Measurements from ENCODE around the gene BAD.
"Not testable (repeated sequence)": the region's sequence is repeated elsewhere in the genome, so short reads cannot be mapped to it uniquely, and the experiment has no call there.

The BAD gene

DNA sequence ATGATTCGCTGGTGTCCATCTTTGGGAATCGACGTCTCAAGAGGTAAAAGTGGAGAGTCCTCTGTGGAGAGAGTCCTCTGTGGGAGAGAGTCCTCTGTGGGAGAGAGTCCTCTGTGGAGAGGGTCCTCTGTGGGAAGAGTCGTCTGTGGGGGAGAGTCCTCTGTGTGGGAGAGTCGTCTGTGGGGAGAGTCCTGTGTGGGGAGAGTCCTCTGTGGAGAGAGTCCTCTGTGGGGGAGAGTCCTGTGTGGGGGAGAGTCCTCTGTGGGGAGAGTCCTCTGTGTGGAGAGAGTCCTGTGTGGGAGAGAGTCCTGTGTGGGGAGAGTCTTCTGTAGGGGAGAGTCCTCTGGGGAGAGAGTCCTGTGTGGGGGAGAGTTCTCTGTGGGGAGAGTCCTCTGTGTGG, 36.6 kb upstream of the BAD start:
- peaks cover 31% of the 10 kb centered on the region for H3K36me3 ChIP-seq (ENCODE audit: control insufficient read depth, insufficient read depth, low read length)
- H3K9me3 ChIP-seq (ENCODE audit: control insufficient read depth, insufficient read depth, low read length), result no peaks in the 10 kb centered on the region
- H3K4me1 ChIP-seq (ENCODE audit: control insufficient read depth, insufficient read depth, low read length), result no peaks in the 10 kb centered on the region
- no peak overlapping the region for H3K9ac ChIP-seq (ENCODE audit: low read depth, low read length)
- no peaks in the 10 kb centered on the region for H3K27me3 ChIP-seq (ENCODE audit: control insufficient read depth, insufficient read depth, low read length)
- H3K4me3 ChIP-seq (ENCODE audit: low read depth, low read length), result no peak overlapping the region

DNA sequence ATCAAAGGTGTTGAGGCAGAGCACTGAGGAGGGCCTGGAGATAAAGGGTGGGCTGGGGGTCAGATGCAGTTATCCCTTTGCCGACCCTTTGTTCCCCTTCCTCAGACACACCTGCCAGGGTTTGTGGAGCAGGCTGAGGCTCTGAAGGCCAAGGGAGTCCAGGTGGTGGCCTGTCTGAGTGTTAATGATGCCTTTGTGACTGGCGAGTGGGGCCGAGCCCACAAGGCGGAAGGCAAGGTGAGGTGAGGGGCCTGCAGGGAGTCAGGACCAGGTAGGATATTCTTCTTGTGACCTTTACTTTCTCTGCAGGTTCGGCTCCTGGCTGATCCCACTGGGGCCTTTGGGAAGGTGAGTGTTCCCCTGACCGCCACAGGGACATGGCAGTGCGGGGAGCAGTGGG, 36.1 kb upstream of the BAD start:
- H3K9ac ChIP-seq (ENCODE audit: low read depth, low read length), result no peak overlapping the region
- no peaks in the 10 kb centered on the region for H3K4me1 ChIP-seq (ENCODE audit: control insufficient read depth, insufficient read depth, low read length)
- H3K36me3 ChIP-seq (ENCODE audit: control insufficient read depth, insufficient read depth, low read length), result peaks cover 31% of the 10 kb centered on the region
- no peaks in the 10 kb centered on the region for H3K27me3 ChIP-seq (ENCODE audit: control insufficient read depth, insufficient read depth, low read length)
- H3K4me3 ChIP-seq (ENCODE audit: low read depth, low read length), result no peak overlapping the region
- no peaks in the 10 kb centered on the region for H3K9me3 ChIP-seq (ENCODE audit: control insufficient read depth, insufficient read depth, low read length)

DNA sequence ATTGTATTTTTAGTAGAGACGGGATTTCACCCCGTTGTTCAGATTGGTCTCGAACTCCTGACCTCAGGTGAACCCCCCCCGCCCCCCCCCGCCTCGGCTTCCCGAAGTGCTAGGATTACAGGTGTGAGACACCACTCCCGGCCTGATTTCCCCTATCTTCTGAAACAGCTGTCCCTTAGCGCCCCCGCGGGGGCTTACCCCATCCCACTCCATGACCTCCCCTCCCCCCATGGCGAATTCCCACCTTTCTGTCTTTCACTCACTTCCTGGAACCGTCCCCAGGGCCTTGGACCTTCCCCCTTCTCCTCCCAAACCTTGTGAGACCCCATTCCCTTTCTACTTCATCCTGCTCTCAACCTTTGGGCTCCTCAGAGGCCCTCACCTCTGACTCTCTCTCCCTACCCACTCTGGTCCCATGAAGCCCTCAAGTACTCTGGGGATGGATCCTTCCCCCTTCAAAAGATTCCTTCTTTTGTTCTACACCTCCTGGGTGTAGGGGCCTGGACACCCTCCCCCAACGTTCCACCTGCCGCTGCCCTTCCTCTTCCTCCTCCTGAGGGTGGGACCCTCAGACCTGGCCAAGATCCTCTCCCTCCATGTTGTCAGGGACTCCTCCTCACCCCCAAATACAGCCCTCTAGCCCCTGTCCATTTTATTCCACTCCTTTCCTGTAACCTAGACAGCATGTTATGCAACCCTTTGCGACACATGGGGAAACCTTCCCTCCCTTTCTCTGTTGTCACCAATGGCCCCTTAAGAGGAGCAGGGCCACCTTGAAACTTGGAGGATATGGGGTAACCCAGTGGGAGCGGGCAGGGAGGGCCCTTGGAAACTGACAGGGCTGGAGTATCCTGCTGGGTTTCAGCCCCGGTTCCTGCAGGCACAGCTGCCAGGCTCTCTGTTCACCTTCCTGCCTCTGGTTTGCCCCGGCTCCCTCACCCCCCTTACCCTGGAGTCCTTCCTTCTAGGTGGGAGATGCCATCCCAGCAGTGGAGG, 34.6 kb upstream of the BAD start:
- Histone ChIP-seq H3K9ac (ENCODE audit: low read depth, low read length) (no peak overlapping the region), H3K36me3 (ENCODE audit: control insufficient read depth, insufficient read depth, low read length) (peaks cover 38% of the 10 kb centered on the region), H3K4me1 (ENCODE audit: control insufficient read depth, insufficient read depth, low read length) (no peaks in the 10 kb centered on the region), H3K27me3 (ENCODE audit: control insufficient read depth, insufficient read depth, low read length) (no peaks in the 10 kb centered on the region), H3K4me3 (ENCODE audit: low read depth, low read length) (peak overlapping the region; percentile 92), H3K9me3 (ENCODE audit: control insufficient read depth, insufficient read depth, low read length) (no peaks in the 10 kb centered on the region)

DNA sequence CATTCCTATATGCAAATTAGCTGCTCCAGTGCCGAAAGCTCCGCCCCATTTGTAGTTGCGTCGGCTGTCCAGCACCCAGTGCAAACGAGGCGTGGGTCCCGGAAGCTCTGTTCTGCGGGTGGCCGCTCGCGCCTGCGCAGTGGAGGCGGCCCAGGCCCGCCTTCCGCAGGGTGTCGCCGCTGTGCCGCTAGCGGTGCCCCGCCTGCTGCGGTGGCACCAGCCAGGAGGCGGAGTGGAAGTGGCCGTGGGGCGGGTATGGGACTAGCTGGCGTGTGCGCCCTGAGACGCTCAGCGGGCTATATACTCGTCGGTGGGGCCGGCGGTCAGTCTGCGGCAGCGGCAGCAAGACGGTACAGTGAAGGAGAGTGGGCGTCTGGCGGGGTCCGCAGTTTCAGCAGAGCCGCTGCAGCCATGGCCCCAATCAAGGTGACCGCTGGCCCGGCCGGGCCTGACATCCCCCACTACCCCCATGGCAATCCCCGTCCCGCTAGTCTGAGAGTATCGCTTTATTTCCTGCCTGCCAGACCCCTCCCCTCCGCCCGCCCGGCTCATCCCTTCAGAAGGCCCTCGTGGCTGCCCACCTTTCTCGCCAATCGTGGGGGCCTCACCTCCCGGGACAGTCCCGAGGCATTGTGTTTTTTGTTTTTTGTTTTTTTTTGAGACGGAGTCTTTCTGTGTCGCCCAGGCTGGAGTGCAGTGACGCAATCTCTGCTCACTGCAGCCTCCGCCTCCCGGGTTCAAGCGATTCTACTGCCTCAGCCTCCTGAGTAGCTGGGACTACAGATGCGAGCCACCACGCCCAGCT, 33.7 kb upstream of the BAD start, which contains the start of gene PRDX5:
PRDX5 (plus strand) TSS at position 161 of the 805 bp plus-strand sequence; CDS start at position 256, 95 bp downstream.
- H3K36me3 ChIP-seq (ENCODE audit: control insufficient read depth, insufficient read depth, low read length), result peaks cover 41% of the 10 kb centered on the region
- no peaks in the 10 kb centered on the region for H3K9me3 ChIP-seq (ENCODE audit: control insufficient read depth, insufficient read depth, low read length)
- H3K4me1 ChIP-seq (ENCODE audit: control insufficient read depth, insufficient read depth, low read length), result no peaks in the 10 kb centered on the region
- no peaks in the 10 kb centered on the region for H3K27me3 ChIP-seq (ENCODE audit: control insufficient read depth, insufficient read depth, low read length)
- peak within 1 kb of the TSS; percentile 87 for H3K9ac ChIP-seq (ENCODE audit: low read depth, low read length)
- peak within 1 kb of the TSS; percentile 92 for H3K4me3 ChIP-seq (ENCODE audit: low read depth, low read length)

DNA sequence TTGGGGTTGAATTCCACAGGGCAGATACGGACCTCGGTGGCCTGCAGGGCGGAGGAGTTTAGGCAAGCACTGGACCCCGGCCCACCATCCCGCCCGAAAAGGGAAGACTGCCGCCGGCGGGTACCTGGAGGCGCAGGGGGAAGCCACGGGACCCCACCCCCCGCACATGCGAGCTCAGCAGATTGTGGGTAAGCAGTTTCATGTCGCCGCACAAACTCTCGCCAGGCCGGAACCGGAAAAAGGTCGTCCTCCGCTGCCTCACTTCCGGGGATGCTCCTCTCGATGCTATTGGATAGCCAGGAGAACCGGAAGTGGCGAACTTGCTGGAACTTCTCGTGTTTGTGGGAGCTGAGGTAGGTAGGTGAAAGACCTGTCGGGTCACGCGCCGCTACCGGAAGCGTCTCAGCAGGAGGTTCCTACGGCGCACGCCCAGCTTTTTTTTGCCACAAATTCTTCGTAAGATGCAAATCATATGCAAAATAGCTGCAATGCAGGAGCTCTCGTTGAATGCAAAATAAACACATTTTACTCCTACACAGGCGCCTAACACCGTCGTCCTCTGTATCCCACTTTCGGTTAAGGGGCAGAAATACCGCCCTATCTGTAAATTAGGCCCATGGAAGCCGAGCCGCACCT, 33.0 kb upstream of the BAD start, which contains the start of gene TRMT112:
TRMT112 (minus strand) TSS at position 235 of the 636 bp plus-strand sequence; CDS start at position 202, 33 bp downstream.
- no peaks in the 10 kb centered on the region for H3K4me1 ChIP-seq (ENCODE audit: control insufficient read depth, insufficient read depth, low read length)

DNA sequence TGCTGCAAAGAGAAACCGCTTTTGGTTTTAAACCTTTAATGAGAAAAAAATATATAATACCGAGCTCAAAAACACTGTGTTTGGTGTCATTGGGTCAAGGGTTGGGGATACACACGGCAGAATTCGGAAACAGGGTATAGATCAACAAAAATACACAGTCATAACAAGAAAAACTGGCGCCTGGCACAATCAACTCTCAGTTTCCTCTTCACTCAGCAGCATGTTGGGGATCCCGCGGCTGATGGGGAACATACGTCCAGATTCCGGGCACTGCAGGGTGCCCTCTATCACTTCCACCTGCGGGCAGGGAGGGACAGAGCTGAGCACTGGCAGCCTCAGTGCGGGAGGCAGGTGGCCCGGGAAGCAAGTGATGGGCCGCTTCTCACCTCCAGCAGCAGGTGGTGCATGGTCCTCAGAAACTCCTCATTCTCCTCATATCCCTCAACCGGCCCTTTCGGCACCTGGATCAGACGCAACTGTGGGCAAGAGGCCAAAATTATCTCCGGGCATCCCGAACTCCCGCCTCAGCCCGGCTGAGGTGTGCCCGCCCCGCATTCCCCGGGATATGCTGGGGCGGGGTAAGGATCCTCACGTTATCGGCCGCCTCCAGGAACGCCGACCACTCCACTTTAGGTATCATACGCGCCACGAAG, 32.3 kb upstream of the BAD start:
- peak overlapping the region; percentile 87 for H3K9ac ChIP-seq (ENCODE audit: low read depth, low read length)
- no peaks in the 10 kb centered on the region for H3K4me1 ChIP-seq (ENCODE audit: control insufficient read depth, insufficient read depth, low read length)
- no peaks in the 10 kb centered on the region for H3K9me3 ChIP-seq (ENCODE audit: control insufficient read depth, insufficient read depth, low read length)
- H3K36me3 ChIP-seq (ENCODE audit: control insufficient read depth, insufficient read depth, low read length), result peaks cover 31% of the 10 kb centered on the region
- H3K27me3 ChIP-seq (ENCODE audit: control insufficient read depth, insufficient read depth, low read length), result no peaks in the 10 kb centered on the region
- H3K4me3 ChIP-seq (ENCODE audit: low read depth, low read length), result peak overlapping the region; percentile 92

More for the DNA sequence above, 33.0 kb upstream of the BAD start, which contains the start of gene TRMT112:
- peak within 1 kb of the TSS; percentile 92 for H3K4me3 ChIP-seq (ENCODE audit: low read depth, low read length)
- no peaks in the 10 kb centered on the region for H3K27me3 ChIP-seq (ENCODE audit: control insufficient read depth, insufficient read depth, low read length)
- H3K9me3 ChIP-seq (ENCODE audit: control insufficient read depth, insufficient read depth, low read length), result no peaks in the 10 kb centered on the region
- H3K36me3 ChIP-seq (ENCODE audit: control insufficient read depth, insufficient read depth, low read length), result peaks cover 36% of the 10 kb centered on the region
- H3K9ac ChIP-seq (ENCODE audit: low read depth, low read length), result peak within 1 kb of the TSS; percentile 87

DNA sequence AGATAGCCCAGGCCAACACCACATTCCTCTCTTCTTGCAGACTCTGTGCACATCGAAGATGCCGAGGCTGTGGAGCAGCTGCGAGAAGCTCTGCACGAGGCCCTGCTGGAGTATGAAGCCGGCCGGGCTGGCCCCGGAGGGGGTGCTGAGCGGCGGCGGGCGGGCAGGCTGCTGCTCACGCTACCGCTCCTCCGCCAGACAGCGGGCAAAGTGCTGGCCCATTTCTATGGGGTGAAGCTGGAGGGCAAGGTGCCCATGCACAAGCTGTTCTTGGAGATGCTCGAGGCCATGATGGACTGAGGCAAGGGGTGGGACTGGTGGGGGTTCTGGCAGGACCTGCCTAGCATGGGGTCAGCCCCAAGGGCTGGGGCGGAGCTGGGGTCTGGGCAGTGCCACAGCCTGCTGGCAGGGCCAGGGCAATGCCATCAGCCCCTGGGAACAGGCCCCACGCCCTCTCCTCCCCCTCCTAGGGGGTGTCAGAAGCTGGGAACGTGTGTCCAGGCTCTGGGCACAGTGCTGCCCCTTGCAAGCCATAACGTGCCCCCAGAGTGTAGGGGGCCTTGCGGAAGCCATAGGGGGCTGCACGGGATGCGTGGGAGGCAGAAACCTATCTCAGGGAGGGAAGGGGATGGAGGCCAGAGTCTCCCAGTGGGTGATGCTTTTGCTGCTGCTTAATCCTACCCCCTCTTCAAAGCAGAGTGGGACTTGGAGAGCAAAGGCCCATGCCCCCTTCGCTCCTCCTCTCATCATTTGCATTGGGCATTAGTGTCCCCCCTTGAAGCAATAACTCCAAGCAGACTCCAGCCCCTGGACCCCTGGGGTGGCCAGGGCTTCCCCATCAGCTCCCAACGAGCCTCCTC, 31.4 kb upstream of the BAD start:
- H3K4me3 ChIP-seq (ENCODE audit: low read depth, low read length), result peak overlapping the region; percentile 92
- H3K9ac ChIP-seq (ENCODE audit: low read depth, low read length); H3K9me3 ChIP-seq (ENCODE audit: control insufficient read depth, insufficient read depth, low read length); H3K4me1 ChIP-seq (ENCODE audit: control insufficient read depth, insufficient read depth, low read length); H3K27me3 ChIP-seq (ENCODE audit: control insufficient read depth, insufficient read depth, low read length): not testable (repeated sequence)
- peaks cover 26% of the 10 kb centered on the region for H3K36me3 ChIP-seq (ENCODE audit: control insufficient read depth, insufficient read depth, low read length)

DNA sequence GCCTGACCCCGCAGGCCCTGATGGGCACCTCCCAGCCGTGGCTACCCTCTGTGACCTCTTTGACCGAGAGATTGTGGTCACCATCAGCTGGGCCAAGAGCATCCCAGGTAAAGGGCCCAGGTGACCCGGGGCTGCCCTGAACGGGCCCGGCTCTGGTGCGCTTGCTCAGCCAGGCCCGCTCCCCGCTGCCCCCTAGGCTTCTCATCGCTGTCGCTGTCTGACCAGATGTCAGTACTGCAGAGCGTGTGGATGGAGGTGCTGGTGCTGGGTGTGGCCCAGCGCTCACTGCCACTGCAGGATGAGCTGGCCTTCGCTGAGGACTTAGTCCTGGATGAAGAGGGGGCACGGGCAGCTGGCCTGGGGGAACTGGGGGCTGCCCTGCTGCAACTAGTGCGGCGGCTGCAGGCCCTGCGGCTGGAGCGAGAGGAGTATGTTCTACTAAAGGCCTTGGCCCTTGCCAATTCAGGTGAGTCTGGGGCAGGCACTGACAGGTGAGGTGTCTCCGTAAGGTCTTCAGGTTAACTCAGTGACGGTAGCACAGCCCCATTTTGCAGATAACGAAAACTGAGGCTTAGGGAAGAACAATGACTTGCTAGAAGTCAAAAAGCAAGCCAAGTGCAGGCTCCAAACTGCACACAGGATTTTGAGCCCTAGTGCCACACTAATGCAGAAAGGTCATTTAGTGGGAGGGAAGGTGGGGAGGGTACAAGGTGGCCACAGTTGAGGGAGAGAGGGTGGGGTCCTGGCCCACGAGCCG, 30.5 kb upstream of the BAD start:
- no peak overlapping the region for H3K4me3 ChIP-seq (ENCODE audit: low read depth, low read length)
- peaks cover 21% of the 10 kb centered on the region for H3K36me3 ChIP-seq (ENCODE audit: control insufficient read depth, insufficient read depth, low read length)

DNA sequence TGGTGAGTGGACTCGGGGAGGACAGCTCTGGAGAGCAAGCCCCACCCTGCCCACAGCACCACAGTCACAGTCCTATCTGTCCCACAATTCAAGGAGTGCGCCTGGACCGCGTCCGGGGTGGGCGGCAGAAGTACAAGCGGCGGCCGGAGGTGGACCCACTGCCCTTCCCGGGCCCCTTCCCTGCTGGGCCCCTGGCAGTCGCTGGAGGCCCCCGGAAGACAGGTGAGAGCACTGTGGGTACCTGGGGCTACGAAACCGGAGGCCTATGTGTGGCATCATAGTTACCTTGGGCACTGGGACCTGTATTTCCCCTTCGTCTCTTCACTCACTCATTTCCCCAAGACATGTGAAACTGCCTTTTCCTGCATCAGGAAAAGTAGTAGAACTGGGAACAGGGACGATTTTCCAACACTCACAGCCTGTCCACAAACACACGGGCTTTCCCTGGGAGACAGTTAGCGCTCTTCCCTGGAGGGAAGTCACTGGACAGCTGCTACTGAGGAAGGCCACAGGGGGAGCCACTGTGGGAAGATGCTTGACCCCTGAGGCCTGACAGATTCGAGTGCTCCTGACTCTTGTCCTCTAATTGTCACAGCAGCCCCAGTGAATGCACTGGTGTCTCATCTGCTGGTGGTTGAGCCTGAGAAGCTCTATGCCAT, 29.8 kb upstream of the BAD start:
- H3K9ac ChIP-seq (ENCODE audit: low read depth, low read length), result no peak overlapping the region
- H3K27me3 ChIP-seq (ENCODE audit: control insufficient read depth, insufficient read depth, low read length), result no peaks in the 10 kb centered on the region
- H3K4me1 ChIP-seq (ENCODE audit: control insufficient read depth, insufficient read depth, low read length), result no peaks in the 10 kb centered on the region
- H3K36me3 ChIP-seq (ENCODE audit: control insufficient read depth, insufficient read depth, low read length), result peaks cover 18% of the 10 kb centered on the region
- H3K9me3 ChIP-seq (ENCODE audit: control insufficient read depth, insufficient read depth, low read length), result no peaks in the 10 kb centered on the region
- H3K4me3 ChIP-seq (ENCODE audit: low read depth, low read length), result no peak overlapping the region

More for the DNA sequence above, 30.5 kb upstream of the BAD start:
- Histone ChIP-seq H3K9ac (ENCODE audit: low read depth, low read length) (no peak overlapping the region), H3K27me3 (ENCODE audit: control insufficient read depth, insufficient read depth, low read length) (no peaks in the 10 kb centered on the region), H3K9me3 (ENCODE audit: control insufficient read depth, insufficient read depth, low read length) (no peaks in the 10 kb centered on the region), H3K4me1 (ENCODE audit: control insufficient read depth, insufficient read depth, low read length) (no peaks in the 10 kb centered on the region)
